Keratinocyte (primary cell): ENCODE results near the gene PSMD14.
"Not testable (repeated sequence)": the region's sequence is repeated elsewhere in the genome, so short reads cannot be mapped to it uniquely, and the experiment has no call there.

Source experiments
- CTCF ChIP-seq, 3 experiments: IDR thresholded peaks in 1 of 3; conservative IDR thresholded peaks in 1 of 3; optimal IDR thresholded peaks in 1 of 3; 2 replicates in 2 of 3; 3 replicates in 1 of 3; pipeline versions ENCODE3 to v1.5.1; 2011; ENCODE audit warnings: low read length in 3 of 3, mild to moderate bottlenecking in 3 of 3, moderate library complexity in 2 of 3, control low read depth in 1 of 3, inconsistent platforms in 1 of 3; ENCODE audit not compliant: insufficient read depth in 2 of 3; ENCODE audit errors: extremely low read depth in 1 of 3
- EZH2 ChIP-seq: IDR thresholded peaks from one replicate; pipeline ENCODE4 v1.6.1; 2012; ENCODE audit warnings: inconsistent platforms, mild to moderate bottlenecking, low read length, moderate library complexity

- not testable (repeated sequence) for TF ChIP-seq CTCF (optimal IDR thresholded peaks at IDR 0.05 in 1 of 3, IDR thresholded peaks at IDR 0.05 in 1 of 3, conservative IDR thresholded peaks at IDR 0.05 in 1 of 3; ENCODE audit: extremely low read depth in 1 of 3, insufficient read depth in 2 of 3, low read length in 3 of 3); EZH2
Observed at GRCh38 chr2:161340930-161341413, 32.7 kb downstream of the PSMD14 start.
